ENCODE data around the gene EML6. TPM values are rescaled to one million over a fixed set of nuclear protein-coding genes. Genes with fewer than 3 reads are reported as not detected.

Gene EML6
- total RNA-seq, 1 experiment from 2014 or later, result 1.5 TPM

DNA sequence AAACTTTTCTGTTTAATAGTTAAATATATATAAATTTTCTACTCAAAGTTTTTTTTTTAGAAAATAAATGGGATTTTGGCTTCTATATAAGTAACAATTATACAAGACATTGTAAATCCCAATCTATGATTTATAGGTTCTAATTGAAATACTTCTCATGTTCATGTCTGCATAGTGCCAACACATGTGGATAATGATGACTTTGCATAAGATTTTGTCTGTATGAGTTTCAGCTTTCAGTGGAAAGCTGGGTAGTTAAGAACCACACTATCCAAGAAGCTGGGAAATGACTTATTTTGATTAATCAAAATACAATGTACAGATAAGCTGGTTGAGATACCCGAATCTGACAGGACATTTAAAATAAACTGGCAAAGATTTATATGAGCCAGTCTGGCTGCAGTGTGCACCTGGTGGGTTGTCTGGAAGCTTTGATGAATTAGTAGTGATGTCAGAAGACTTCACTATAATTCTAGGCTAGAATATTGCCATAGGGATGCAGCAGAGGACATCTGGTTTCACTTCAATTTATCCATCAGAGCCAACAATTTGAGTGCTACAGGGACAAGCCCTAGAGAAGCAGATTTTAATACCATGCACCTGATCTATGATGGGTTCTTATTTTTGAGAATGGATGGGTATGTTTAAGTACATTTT lies 45.4 kb downstream of the EML6 start:
- TF ChIP-seq, protein P1, sequence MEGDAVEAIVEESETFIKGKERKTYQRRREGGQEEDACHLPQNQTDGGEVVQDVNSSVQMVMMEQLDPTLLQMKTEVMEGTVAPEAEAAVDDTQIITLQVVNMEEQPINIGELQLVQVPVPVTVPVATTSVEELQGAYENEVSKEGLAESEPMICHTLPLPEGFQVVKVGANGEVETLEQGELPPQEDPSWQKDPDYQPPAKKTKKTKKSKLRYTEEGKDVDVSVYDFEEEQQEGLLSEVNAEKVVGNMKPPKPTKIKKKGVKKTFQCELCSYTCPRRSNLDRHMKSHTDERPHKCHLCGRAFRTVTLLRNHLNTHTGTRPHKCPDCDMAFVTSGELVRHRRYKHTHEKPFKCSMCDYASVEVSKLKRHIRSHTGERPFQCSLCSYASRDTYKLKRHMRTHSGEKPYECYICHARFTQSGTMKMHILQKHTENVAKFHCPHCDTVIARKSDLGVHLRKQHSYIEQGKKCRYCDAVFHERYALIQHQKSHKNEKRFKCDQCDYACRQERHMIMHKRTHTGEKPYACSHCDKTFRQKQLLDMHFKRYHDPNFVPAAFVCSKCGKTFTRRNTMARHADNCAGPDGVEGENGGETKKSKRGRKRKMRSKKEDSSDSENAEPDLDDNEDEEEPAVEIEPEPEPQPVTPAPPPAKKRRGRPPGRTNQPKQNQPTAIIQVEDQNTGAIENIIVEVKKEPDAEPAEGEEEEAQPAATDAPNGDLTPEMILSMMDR (conservative IDR thresholded peaks at IDR 0.05), result no peak
- Histone ChIP-seq H3K23ac (ENCODE audit: insufficient read length, low read depth, low read length) (no peak overlapping the region), H4K8ac (replicated peaks; ENCODE audit: insufficient read length, low read depth, low read length) (no peak overlapping the region), H3K9me3 (ENCODE audit: control insufficient read depth, low read depth, low read length) (no peaks in the 10 kb centered on the region), H3K14ac (ENCODE audit: insufficient read depth, low read length) (no peak overlapping the region), H3K23me2 (ENCODE audit: insufficient read length, low read depth, low read length, poor library complexity, severe bottlenecking) (no peaks in the 10 kb centered on the region), H4K20me1 (ENCODE audit: control insufficient read depth, insufficient read depth, insufficient read length) (no peaks in the 10 kb centered on the region), H2AFZ (ENCODE audit: low read length) (no peak overlapping the region), H3K27ac (ENCODE audit: insufficient read length, low read depth, low read length) (no peak overlapping the region), H3K4ac (ENCODE audit: low read depth, low read length) (no peak overlapping the region), H3K4me1 (ENCODE audit: insufficient read depth, low read length) (no peaks in the 10 kb centered on the region), H3K79me1 (ENCODE audit: insufficient read depth, low read depth, low read length, poor library complexity, severe bottlenecking) (no peaks in the 10 kb centered on the region), H2BK5ac (ENCODE audit: insufficient read length, low read length) (no peak overlapping the region), H3K18ac (ENCODE audit: insufficient read length, low read depth, low read length) (no peak overlapping the region), H3K79me2 (ENCODE audit: insufficient read depth, low read length) (no peaks in the 10 kb centered on the region), H2BK15ac (ENCODE audit: low read depth, low read length) (no peak overlapping the region), H3K56ac (ENCODE audit: insufficient read length, low read depth, low read length) (no peak overlapping the region), H2AK5ac (ENCODE audit: insufficient read length, low read length) (no peak overlapping the region), H2BK120ac (ENCODE audit: low read depth, low read length, poor library complexity, severe bottlenecking) (no peak overlapping the region), H2BK12ac (ENCODE audit: insufficient read length, low read depth, low read length) (no peak overlapping the region), H3T11ph (ENCODE audit: low read length) (no peak overlapping the region), H4K91ac (ENCODE audit: insufficient read length, low read depth, low read length) (no peak overlapping the region), H3K27me3 (ENCODE audit: insufficient read depth, low read length) (no peaks in the 10 kb centered on the region), H3K4me2 (ENCODE audit: insufficient read depth, insufficient read length, low read length) (no peak overlapping the region), H4K5ac (ENCODE audit: insufficient read length, low read depth, low read length) (no peak overlapping the region), H2BK20ac (ENCODE audit: low read depth, low read length, poor library complexity, severe bottlenecking) (no peak overlapping the region), H3K9ac (ENCODE audit: extremely low read depth, insufficient read length, low read length) (no peak overlapping the region)
- Mint-ChIP-seq H3K27ac (no peak overlapping the region), H3K4me1 (no peaks in the 10 kb centered on the region), H3K27me3 (ENCODE audit: low read depth) (no peaks in the 10 kb centered on the region), H3K36me3 (ENCODE audit: insufficient read depth in 1 of 3, low read depth in 3 of 3) (peaks cover 0 to under 1% (median 0%) of the 10 kb centered on the region in 3 experiments; a peak in 1 of 7 replicates), H3K4me3 (no peak overlapping the region), H3K9me3 (peaks cover 0 to under 1% of the 10 kb centered on the region in 2 experiments; a peak in 2 of 5 replicates)
- no peak for DNase-seq
- WGBS (ENCODE audit: extremely low coverage, insufficient read length, low lambda C conversion rate), result no CpG with 5 or more reads among the region's 1 CpG
